Erythroblast (primary cell): ENCODE data around the gene CD6.

ENCODE experiments used
- GATA1 ChIP-seq: IDR thresholded peaks from 2 replicates; pipeline ENCODE4 v1.6.1; 2011; ENCODE audit warnings: low read depth, mild to moderate bottlenecking, control low read depth, low read length, moderate library complexity
- POLR2A ChIP-seq: IDR thresholded peaks from 2 replicates; pipeline ENCODE4 v1.6.1; 2011; ENCODE audit warnings: mild to moderate bottlenecking, low read length

GRCh38 chr11:60937144-60937527 is 34.3 kb upstream of the CD6 start:
- TF ChIP-seq POLR2A = no peak
- no peak for TF ChIP-seq GATA1
